Body of pancreas (tissue), 4 donors: ENCODE measurements around the gene VLDLR. TPM values are rescaled to one million over a fixed set of nuclear protein-coding genes. Genes with fewer than 3 reads are reported as not detected.

Experiments used
- ATAC-seq: fragments of 150-250 bp; one replicate; pipeline ENCODE4 v1.9.1; 2016
- DNase-seq, 4 donors: peaks; one replicate each; pipeline ENCODE4 v3.0.0-alpha.2; 2019
- H3K27ac ChIP-seq, 4 donors: fragments of 200-600 bp; sonication (generic); 1 replicate in 3 of 4; 2 replicates in 1 of 4; pipeline versions ENCODE4 v1.5.1 to v1.6.1; 2016 to 2019; ENCODE audit warnings: mild to moderate bottlenecking in 1 of 4, mixed read lengths in 1 of 4, moderate library complexity in 1 of 4
- H3K27me3 ChIP-seq, 2 donors: fragments of 200-600 bp; sonication (generic); one replicate each; pipeline ENCODE4 v1.6.0; 2016; ENCODE audit warnings: mild to moderate bottlenecking in 1 of 2
- H3K36me3 ChIP-seq, 2 donors: fragments of 200-600 bp; sonication (generic); replicated peaks in 1 of 2; 2 replicates each; pipeline ENCODE4 v1.5.1; 2016; ENCODE audit warnings: low read depth in 2 of 2; ENCODE audit not compliant: insufficient read depth in 1 of 2
- H3K4me1 ChIP-seq: fragments of 200-600 bp; sonication (generic); one replicate; pipeline ENCODE4 v1.6.0; 2016
- H3K4me3 ChIP-seq, 2 donors: fragments of 200-600 bp; sonication (generic); 1 replicate in 1 of 2; 2 replicates in 1 of 2; pipeline ENCODE4 v1.5.1; 2016 to 2019
- H3K9me3 ChIP-seq, 3 donors: fragments of 200-600 bp; sonication (generic); 1 replicate in 2 of 3; 2 replicates in 1 of 3; pipeline ENCODE4 v1.5.1; 2016
- CTCF ChIP-seq, 7 experiments: fragments of 450-650 bp in 4 of 7; fragments of 200-600 bp in 3 of 7; sonication (generic) in 3 of 7; IDR thresholded peaks; one replicate each; pipeline ENCODE4 v1.5.1; 2016 to 2019; ENCODE audit warnings: antibody characterized with exemption in 7 of 7
- POLR2A ChIP-seq, 3 donors: fragments of 450-650 bp; IDR thresholded peaks; one replicate each; pipeline ENCODE4 v1.6.1; 2016; ENCODE audit warnings: antibody characterized with exemption in 3 of 3, mild to moderate bottlenecking in 2 of 3
- WGBS, 2 donors: methylation state at CpG; one replicate each; pipeline ENCODE4 v1.1.5; 2017; 5-methylcytosine and 5-hydroxymethylcytosine counted together
- intact Hi-C: fragments of 100-400 bp; cut with DNase I; formaldehyde crosslinking; loops from one replicate; pipeline ENCODE4 v1.15.1; 2023
- total RNA-seq, 2 donors: library from RNA; depleted of rRNA; stranded (reverse); fragments of >200 nt; gene quantifications; one replicate each; pipeline ENCODE4 v1.1.0, GENCODE V29; 2016

Gene VLDLR
- total RNA-seq, 2 donors from 2014 or later, result 14.8 to 18.1 TPM

GRCh38 chr9:2688636-2689035, 67.0 kb downstream of the VLDLR start:
- ATAC-seq, result no peak
- WGBS, 2 donors, result 87 to 91% methylated on average over 3 of the region's 3 CpGs
- H3K9me3 ChIP-seq, result no peaks in the 10 kb centered on the region
- TF ChIP-seq POLR2A (IDR thresholded peaks at IDR 0.05) (no peak), CTCF (IDR thresholded peaks at IDR 0.05) (no peak)
- DNase-seq, result no peak
- H3K4me1 ChIP-seq, result no peaks in the 10 kb centered on the region
- H3K4me3 ChIP-seq, result no peak overlapping the region
- intact Hi-C loops, result no loop called here
- no peaks in the 10 kb centered on the region for H3K36me3 ChIP-seq
- H3K27ac ChIP-seq, result no peak overlapping the region
- no peaks in the 10 kb centered on the region for H3K27me3 ChIP-seq

- intact Hi-C loops, result no loop called here
- 73 to 81% methylated on average over 1 of the region's 1 CpG for WGBS, 2 donors
- Histone ChIP-seq H3K9me3 (no peaks in the 10 kb centered on the region), H3K4me3 (no peak overlapping the region), H3K27ac (no peak overlapping the region), H3K27me3 (no peaks in the 10 kb centered on the region), H3K36me3 (no peaks in the 10 kb centered on the region), H3K4me1 (no peaks in the 10 kb centered on the region)
- DNase-seq, result no peak
- ATAC-seq, result no peak
- TF ChIP-seq POLR2A (IDR thresholded peaks at IDR 0.05) (no peak), CTCF (IDR thresholded peaks at IDR 0.05) (no peak)
Observed at GRCh38 chr9:2691212-2691611, 69.6 kb downstream of the VLDLR start.

GRCh38 chr9:2691626-2692025, 70.0 kb downstream of the VLDLR start:
- no peak overlapping the region for H3K27ac ChIP-seq
- no peaks in the 10 kb centered on the region for H3K9me3 ChIP-seq
- no peaks in the 10 kb centered on the region for H3K27me3 ChIP-seq
- no peak for ATAC-seq
- intact Hi-C loops, result no loop called here
- TF ChIP-seq POLR2A (IDR thresholded peaks at IDR 0.05), result no peak
- TF ChIP-seq CTCF (IDR thresholded peaks at IDR 0.05), result no peak
- H3K4me1 ChIP-seq, result no peaks in the 10 kb centered on the region
- WGBS, 2 donors, result 60 to 76% methylated on average over 2 of the region's 2 CpGs
- no peak for DNase-seq
- H3K4me3 ChIP-seq, result no peak overlapping the region
- no peaks in the 10 kb centered on the region for H3K36me3 ChIP-seq

GRCh38 chr9:2693056-2693455, 71.5 kb downstream of the VLDLR start:
- TF ChIP-seq CTCF (IDR thresholded peaks at IDR 0.05) (no peak), POLR2A (IDR thresholded peaks at IDR 0.05) (no peak)
- no peaks in the 10 kb centered on the region for H3K9me3 ChIP-seq
- no peak overlapping the region for H3K4me3 ChIP-seq
- 80 to 83% methylated on average over 3 of the region's 3 CpGs for WGBS, 2 donors
- ATAC-seq (no peak), DNase-seq (no peak)
- no peaks in the 10 kb centered on the region for H3K27me3 ChIP-seq
- intact Hi-C loops, result no loop called here
- H3K27ac ChIP-seq, result no peak overlapping the region
- H3K4me1 ChIP-seq, result no peaks in the 10 kb centered on the region
- no peaks in the 10 kb centered on the region for H3K36me3 ChIP-seq

GRCh38 chr9:2697492-2697891, 75.9 kb downstream of the VLDLR start:
- H3K36me3 ChIP-seq, result no peaks in the 10 kb centered on the region
- TF ChIP-seq CTCF (IDR thresholded peaks at IDR 0.05) (no peak), POLR2A (IDR thresholded peaks at IDR 0.05) (no peak)
- DNase-seq (no peak), ATAC-seq (no peak)
- no peaks in the 10 kb centered on the region for H3K27me3 ChIP-seq
- H3K4me1 ChIP-seq, result no peaks in the 10 kb centered on the region
- H3K27ac ChIP-seq, result no peak overlapping the region
- intact Hi-C loops, result no loop called here
- 79 to 80% methylated on average over 3 of the region's 3 CpGs for WGBS, 2 donors
- no peak overlapping the region for H3K4me3 ChIP-seq
- no peaks in the 10 kb centered on the region for H3K9me3 ChIP-seq
